ENCODE measurements around the gene GLT1D1. TPM values are rescaled to one million over a fixed set of nuclear protein-coding genes. Genes with fewer than 3 reads are reported as not detected.

GLT1D1 gene
- total and polyA plus RNA-seq, 12 donors: 0.07 to 0.50 (median 0.33) TPM; not detected in 4

- no peak for TF ChIP-seq POLR2A (IDR thresholded peaks at IDR 0.05)
- no peak for TF ChIP-seq CTCF (IDR thresholded peaks at IDR 0.05)
- DNase-seq: no peak
- WGBS, 4 donors: 54 to 61% (median 58%) methylated on average over 13 of the region's 13 CpGs
- no peaks in the 10 kb centered on the region for H3K4me1 ChIP-seq (replicated peaks in 1 of 2)
- H3K4me3 ChIP-seq: no peak overlapping the region
- intact Hi-C loops (cut with DNase I): no loop called here
- no peaks in the 10 kb centered on the region for H3K36me3 ChIP-seq (replicated peaks in 1 of 2)
- no peaks in the 10 kb centered on the region for H3K27me3 ChIP-seq
- no peak overlapping the region for H3K27ac ChIP-seq
- H3K9me3 ChIP-seq (replicated peaks in 1 of 3): no peaks in the 10 kb centered on the region
These were observed 77.3 kb downstream of the GLT1D1 start for GRCh38 chr12:128930606-128931005.

GRCh38 chr12:128932521-128932920, 79.2 kb downstream of the GLT1D1 start:
- TF ChIP-seq POLR2A (IDR thresholded peaks at IDR 0.05) (no peak), CTCF (IDR thresholded peaks at IDR 0.05) (no peak)
- Histone ChIP-seq H3K4me3 (no peak overlapping the region), H3K27me3 (no peaks in the 10 kb centered on the region), H3K27ac (no peak overlapping the region), H3K4me1 (replicated peaks in 1 of 2) (no peaks in the 10 kb centered on the region), H3K36me3 (replicated peaks in 1 of 2) (no peaks in the 10 kb centered on the region), H3K9me3 (replicated peaks in 1 of 3) (no peaks in the 10 kb centered on the region)
- 67 to 80% (median 74%) methylated on average over 20 of the region's 20 CpGs for WGBS, 4 donors
- DNase-seq: no peak
- intact Hi-C loops (cut with DNase I): no loop called here

GRCh38 chr12:128933039-128933438, 79.8 kb downstream of the GLT1D1 start:
- intact Hi-C loops (cut with DNase I): no loop called here
- no peak for DNase-seq
- WGBS, 4 donors: 78 to 82% (median 80%) methylated on average over 27 of the region's 27 CpGs

GRCh38 chr12:128933926-128934325, 80.6 kb downstream of the GLT1D1 start:
- no peak for DNase-seq
- TF ChIP-seq POLR2A (IDR thresholded peaks at IDR 0.05): no peak
- TF ChIP-seq CTCF (IDR thresholded peaks at IDR 0.05): no peak
- Histone ChIP-seq H3K36me3 (replicated peaks in 1 of 2) (no peaks in the 10 kb centered on the region), H3K27ac (no peak overlapping the region), H3K27me3 (no peaks in the 10 kb centered on the region), H3K4me3 (no peak overlapping the region), H3K4me1 (replicated peaks in 1 of 2) (no peaks in the 10 kb centered on the region), H3K9me3 (replicated peaks in 1 of 3) (no peaks in the 10 kb centered on the region)
- intact Hi-C loops (cut with DNase I): no loop called here
- 81 to 91% (median 83%) methylated on average over 7 of the region's 7 CpGs for whole genome bisulfite sequencing, 4 donors

More at GRCh38 chr12:128933039-128933438, 79.8 kb downstream of the GLT1D1 start:
- Histone ChIP-seq H3K36me3 (replicated peaks in 1 of 2) (no peaks in the 10 kb centered on the region), H3K27ac (no peak overlapping the region), H3K27me3 (no peaks in the 10 kb centered on the region), H3K9me3 (replicated peaks in 1 of 3) (no peaks in the 10 kb centered on the region), H3K4me3 (no peak overlapping the region), H3K4me1 (replicated peaks in 1 of 2) (no peaks in the 10 kb centered on the region)
- TF ChIP-seq POLR2A (IDR thresholded peaks at IDR 0.05) (no peak), CTCF (IDR thresholded peaks at IDR 0.05) (no peak)

All from adrenal gland (tissue), 12 donors.